ENCODE measurements around the gene STON2. TPM values are rescaled to one million over a fixed set of nuclear protein-coding genes. Genes with fewer than 3 reads are reported as not detected.

STON2 gene
- polyA plus RNA-seq, 2 of the 4 experiments (the other 2 are of a cell fraction), result 0.53 to 1.3 TPM

DNA sequence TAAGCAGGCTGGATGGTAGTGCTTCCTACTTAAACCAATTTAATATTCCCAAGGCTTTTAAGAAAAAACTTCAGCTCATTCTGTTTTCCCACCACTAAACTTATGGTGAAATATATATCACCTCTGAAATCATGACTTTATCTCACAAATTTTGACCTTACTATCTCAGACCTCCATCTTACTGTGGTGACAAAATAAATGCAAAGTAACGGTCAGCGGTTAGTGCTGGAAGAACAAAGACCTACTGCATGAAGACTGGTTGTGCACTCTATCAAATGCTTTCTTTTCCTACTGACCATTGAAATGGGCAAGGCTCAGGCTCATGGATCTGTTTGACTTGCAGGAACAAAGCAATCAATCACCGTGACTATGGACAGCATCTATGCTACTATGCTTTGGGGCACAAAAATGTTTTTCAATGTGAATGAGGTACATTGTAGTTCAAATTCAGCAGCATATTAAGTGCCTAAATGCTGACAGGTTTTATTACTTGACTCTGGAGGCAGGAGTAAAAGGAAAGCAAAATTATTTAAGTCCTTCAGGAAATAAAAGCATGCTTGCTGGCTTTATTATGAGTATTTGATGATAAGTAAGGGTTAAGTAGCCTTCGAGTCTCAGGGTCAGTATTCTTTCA is 136.2 kb downstream of the STON2 start (continued):
- TF ChIP-seq, protein P1, sequence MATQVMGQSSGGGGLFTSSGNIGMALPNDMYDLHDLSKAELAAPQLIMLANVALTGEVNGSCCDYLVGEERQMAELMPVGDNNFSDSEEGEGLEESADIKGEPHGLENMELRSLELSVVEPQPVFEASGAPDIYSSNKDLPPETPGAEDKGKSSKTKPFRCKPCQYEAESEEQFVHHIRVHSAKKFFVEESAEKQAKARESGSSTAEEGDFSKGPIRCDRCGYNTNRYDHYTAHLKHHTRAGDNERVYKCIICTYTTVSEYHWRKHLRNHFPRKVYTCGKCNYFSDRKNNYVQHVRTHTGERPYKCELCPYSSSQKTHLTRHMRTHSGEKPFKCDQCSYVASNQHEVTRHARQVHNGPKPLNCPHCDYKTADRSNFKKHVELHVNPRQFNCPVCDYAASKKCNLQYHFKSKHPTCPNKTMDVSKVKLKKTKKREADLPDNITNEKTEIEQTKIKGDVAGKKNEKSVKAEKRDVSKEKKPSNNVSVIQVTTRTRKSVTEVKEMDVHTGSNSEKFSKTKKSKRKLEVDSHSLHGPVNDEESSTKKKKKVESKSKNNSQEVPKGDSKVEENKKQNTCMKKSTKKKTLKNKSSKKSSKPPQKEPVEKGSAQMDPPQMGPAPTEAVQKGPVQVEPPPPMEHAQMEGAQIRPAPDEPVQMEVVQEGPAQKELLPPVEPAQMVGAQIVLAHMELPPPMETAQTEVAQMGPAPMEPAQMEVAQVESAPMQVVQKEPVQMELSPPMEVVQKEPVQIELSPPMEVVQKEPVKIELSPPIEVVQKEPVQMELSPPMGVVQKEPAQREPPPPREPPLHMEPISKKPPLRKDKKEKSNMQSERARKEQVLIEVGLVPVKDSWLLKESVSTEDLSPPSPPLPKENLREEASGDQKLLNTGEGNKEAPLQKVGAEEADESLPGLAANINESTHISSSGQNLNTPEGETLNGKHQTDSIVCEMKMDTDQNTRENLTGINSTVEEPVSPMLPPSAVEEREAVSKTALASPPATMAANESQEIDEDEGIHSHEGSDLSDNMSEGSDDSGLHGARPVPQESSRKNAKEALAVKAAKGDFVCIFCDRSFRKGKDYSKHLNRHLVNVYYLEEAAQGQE (IDR thresholded peaks at IDR 0.05), result no peak
- no peak for TF ChIP-seq RFX5 (IDR thresholded peaks at IDR 0.05)

DNA sequence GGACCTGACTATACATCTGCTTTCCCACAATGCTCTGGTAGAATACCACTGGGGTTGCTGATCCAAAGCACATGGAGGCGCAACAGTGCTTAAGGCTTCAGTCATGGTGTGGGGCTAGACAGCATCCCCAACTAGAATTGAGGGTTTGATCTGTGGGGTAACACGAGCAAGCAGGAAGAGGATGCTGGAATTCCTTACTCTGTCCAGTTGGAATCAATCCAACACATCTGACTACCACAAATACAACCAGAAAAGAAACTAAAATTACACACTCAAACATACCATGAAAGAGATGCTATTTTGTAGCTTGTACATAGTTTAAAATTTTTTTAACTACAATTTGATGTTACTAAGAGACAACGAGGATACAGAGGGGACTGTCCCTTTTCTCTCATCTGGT is 138.9 kb downstream of the STON2 start:
- Histone ChIP-seq H3K27ac (no peak overlapping the region), H3K4me1 (no peaks in the 10 kb centered on the region), H3K4me2 (no peak overlapping the region), H3K4me3 (no peak overlapping the region), H3K9me3 (no peaks in the 10 kb centered on the region)
- no peak for DNase-seq (ENCODE audit: low read depth in 1 of 2, low spot score in 1 of 2)
- no peak for ATAC-seq
- TF ChIP-seq JUN (IDR thresholded peaks at IDR 0.05) (no peak), MAZ (IDR thresholded peaks at IDR 0.05; ENCODE audit: borderline replicate concordance, low read depth, low read length) (no peak)
- CTCF ChIA-PET, result interaction anchor here (2.2 to 2.5 kb wide), 2 partner anchors 8 to 192 kb away, joined by 6 to 9 read pairs; no protein-coding TSS in a partner anchor
- POLR2A ChIA-PET, result no interaction called here
- WGBS (ENCODE audit: missing lambda C conversion rate), result 34% methylated on average over 3 of the region's 3 CpGs
- no peak for FAIRE-seq

DNA sequence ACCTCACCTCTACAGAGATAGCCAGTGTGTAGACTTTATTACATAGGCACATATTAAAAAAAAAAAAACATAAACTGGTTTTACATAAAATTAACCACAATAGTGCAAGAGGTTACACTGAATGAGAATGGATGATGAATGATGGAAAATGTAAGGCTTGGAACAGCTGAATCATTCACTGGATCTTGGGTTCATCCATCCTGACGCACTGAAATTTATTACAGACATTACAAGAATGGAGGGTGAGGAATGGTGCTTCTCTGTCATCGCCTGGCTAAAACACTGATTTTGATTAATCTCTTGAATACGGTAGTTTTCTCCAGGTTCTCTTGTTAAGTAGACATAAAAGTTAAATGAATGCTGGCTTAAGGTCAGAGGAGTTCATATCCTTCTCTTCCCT is 139.4 kb downstream of the STON2 start:
- no peak for DNase-seq (ENCODE audit: low read depth in 1 of 2, low spot score in 1 of 2)

DNA sequence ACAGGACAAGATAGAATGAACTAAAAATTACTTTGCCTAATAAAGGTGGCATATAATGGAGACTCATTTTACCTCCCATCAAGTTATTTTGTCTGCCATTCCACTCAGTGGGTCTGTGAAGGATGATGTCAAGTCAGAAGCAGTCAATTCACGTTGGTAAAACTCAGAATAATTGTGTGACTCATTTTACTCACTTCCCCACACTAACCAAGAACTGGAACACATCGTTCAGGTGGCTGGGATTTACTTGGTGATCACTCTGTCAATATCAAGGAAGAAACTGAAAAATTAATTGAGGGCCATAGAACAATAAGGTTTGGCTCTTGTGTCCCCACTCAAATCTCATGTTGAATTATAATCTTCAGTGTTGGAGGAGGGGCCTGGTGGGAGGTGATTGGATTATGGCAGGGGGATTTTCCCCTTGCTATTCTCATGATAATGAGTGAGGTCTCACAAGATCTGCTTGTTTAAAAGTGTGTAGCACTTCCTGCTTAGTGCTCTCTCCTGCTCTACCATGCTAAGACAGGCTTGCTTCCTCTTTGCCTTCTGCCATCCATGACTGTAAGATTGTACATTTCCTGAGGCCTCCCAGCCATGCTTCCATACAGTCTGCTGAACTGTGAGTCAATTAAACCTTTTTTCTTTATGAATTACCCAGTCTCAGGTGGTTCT is 143.7 kb downstream of the STON2 start:
- no peak overlapping the region for H3K4me2 ChIP-seq
- POLR2A ChIA-PET, result no interaction called here
- no peaks in the 10 kb centered on the region for H3K4me1 ChIP-seq
- FAIRE-seq (no peak), ATAC-seq (no peak), DNase-seq (ENCODE audit: low read depth in 1 of 2, low spot score in 1 of 2) (no peak)
- 20% methylated on average over 2 of the region's 2 CpGs for WGBS (ENCODE audit: missing lambda C conversion rate)
- H3K9me3 ChIP-seq, result no peaks in the 10 kb centered on the region
- CTCF ChIA-PET, result interaction anchor here (0.6 kb wide), 1 partner anchor 18 kb away, joined by 3 read pairs; no protein-coding TSS in a partner anchor
- no peak overlapping the region for H3K4me3 ChIP-seq
- H3K27ac ChIP-seq, result no peak overlapping the region
- TF ChIP-seq SMC3 (IDR thresholded peaks at IDR 0.05), result no peak
- TF ChIP-seq PHF8 (IDR thresholded peaks at IDR 0.05; ENCODE audit: borderline replicate concordance, low read depth), result no peak
- TF ChIP-seq JUNB (IDR thresholded peaks at IDR 0.05), result no peak
- TF ChIP-seq ZC3H11A (IDR thresholded peaks at IDR 0.05), result no peak
- TF ChIP-seq SREBF2 (IDR thresholded peaks at IDR 0.05), result no peak
- no peak for TF ChIP-seq CHD2 (IDR thresholded peaks at IDR 0.05; ENCODE audit: low read length, partially characterized antibody)
- no peak for TF ChIP-seq CBX8 (IDR thresholded peaks at IDR 0.05)
- TF ChIP-seq MYC (IDR thresholded peaks at IDR 0.05; ENCODE audit: borderline replicate concordance, low read length), result no peak
- TF ChIP-seq, protein P2, sequence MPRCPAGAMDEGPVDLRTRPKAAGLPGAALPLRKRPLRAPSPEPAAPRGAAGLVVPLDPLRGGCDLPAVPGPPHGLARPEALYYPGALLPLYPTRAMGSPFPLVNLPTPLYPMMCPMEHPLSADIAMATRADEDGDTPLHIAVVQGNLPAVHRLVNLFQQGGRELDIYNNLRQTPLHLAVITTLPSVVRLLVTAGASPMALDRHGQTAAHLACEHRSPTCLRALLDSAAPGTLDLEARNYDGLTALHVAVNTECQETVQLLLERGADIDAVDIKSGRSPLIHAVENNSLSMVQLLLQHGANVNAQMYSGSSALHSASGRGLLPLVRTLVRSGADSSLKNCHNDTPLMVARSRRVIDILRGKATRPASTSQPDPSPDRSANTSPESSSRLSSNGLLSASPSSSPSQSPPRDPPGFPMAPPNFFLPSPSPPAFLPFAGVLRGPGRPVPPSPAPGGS (IDR thresholded peaks at IDR 0.05), result no peak
- TF ChIP-seq HOXA7 (CRISPR knock-in tag; IDR thresholded peaks at IDR 0.05), result no peak
- TF ChIP-seq, protein P3, sequence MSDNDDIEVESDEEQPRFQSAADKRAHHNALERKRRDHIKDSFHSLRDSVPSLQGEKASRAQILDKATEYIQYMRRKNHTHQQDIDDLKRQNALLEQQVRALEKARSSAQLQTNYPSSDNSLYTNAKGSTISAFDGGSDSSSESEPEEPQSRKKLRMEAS (IDR thresholded peaks at IDR 0.05), result no peak
- TF ChIP-seq KDM5A (IDR thresholded peaks at IDR 0.05), result no peak
- no peak for TF ChIP-seq ZSCAN20 (CRISPR knock-in tag; IDR thresholded peaks at IDR 0.05)
- TF ChIP-seq HOXB13 (CRISPR knock-in tag; IDR thresholded peaks at IDR 0.05; ENCODE audit: low read depth), result no peak
- no peak for TF ChIP-seq NPAS2 (CRISPR knock-in tag; IDR thresholded peaks at IDR 0.05; ENCODE audit: borderline replicate concordance)

More for the DNA sequence above, 139.4 kb downstream of the STON2 start:
- no peaks in the 10 kb centered on the region for H3K9me3 ChIP-seq
- H3K4me3 ChIP-seq, result no peak overlapping the region
- H3K4me1 ChIP-seq, result no peaks in the 10 kb centered on the region
- ATAC-seq, result no peak
- POLR2A ChIA-PET, result no interaction called here
- no peak for TF ChIP-seq POLR2A (IDR thresholded peaks at IDR 0.05; ENCODE audit: low read length)
- TF ChIP-seq, protein P4, sequence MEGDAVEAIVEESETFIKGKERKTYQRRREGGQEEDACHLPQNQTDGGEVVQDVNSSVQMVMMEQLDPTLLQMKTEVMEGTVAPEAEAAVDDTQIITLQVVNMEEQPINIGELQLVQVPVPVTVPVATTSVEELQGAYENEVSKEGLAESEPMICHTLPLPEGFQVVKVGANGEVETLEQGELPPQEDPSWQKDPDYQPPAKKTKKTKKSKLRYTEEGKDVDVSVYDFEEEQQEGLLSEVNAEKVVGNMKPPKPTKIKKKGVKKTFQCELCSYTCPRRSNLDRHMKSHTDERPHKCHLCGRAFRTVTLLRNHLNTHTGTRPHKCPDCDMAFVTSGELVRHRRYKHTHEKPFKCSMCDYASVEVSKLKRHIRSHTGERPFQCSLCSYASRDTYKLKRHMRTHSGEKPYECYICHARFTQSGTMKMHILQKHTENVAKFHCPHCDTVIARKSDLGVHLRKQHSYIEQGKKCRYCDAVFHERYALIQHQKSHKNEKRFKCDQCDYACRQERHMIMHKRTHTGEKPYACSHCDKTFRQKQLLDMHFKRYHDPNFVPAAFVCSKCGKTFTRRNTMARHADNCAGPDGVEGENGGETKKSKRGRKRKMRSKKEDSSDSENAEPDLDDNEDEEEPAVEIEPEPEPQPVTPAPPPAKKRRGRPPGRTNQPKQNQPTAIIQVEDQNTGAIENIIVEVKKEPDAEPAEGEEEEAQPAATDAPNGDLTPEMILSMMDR (IDR thresholded peaks at IDR 0.05), result no peak
- no peak for TF ChIP-seq RCOR1 (IDR thresholded peaks at IDR 0.05; ENCODE audit: low read depth, low read length)
- no peak for TF ChIP-seq CBX8 (IDR thresholded peaks at IDR 0.05)
- TF ChIP-seq, protein P5, sequence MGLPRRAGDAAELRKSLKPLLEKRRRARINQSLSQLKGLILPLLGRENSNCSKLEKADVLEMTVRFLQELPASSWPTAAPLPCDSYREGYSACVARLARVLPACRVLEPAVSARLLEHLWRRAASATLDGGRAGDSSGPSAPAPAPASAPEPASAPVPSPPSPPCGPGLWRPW (IDR thresholded peaks at IDR 0.05), result no peak
- TF ChIP-seq ZFP36 (IDR thresholded peaks at IDR 0.05; ENCODE audit: borderline replicate concordance, partially characterized antibody), result no peak
- CTCF ChIA-PET, result interaction anchor here (2.1 to 2.5 kb wide), 3 partner anchors 9 to 204 kb away, joined by 6 to 9 read pairs (median 8); no protein-coding TSS in a partner anchor
- no peak overlapping the region for H3K27ac ChIP-seq
- FAIRE-seq, result no peak
- H3K4me2 ChIP-seq, result no peak overlapping the region
- WGBS (ENCODE audit: missing lambda C conversion rate), result 84% methylated on average over 3 of the region's 3 CpGs

All from A549 (cell line).